ENCODE measurements around the gene ATP11A.
A peak's percentile ranks its signal among the peaks of the same experiment; 100 is the strongest.
"Not testable (repeated sequence)": the region's sequence is repeated elsewhere in the genome, so short reads cannot be mapped to it uniquely, and the experiment has no call there.

The ATP11A gene

GRCh38 chr13:112777637-112778406, 88.0 kb downstream of the ATP11A start:
- DNase-seq, result no peak

GRCh38 chr13:112779856-112780604, 90.2 kb downstream of the ATP11A start:
- peak; percentile 39 for DNase-seq

DNA sequence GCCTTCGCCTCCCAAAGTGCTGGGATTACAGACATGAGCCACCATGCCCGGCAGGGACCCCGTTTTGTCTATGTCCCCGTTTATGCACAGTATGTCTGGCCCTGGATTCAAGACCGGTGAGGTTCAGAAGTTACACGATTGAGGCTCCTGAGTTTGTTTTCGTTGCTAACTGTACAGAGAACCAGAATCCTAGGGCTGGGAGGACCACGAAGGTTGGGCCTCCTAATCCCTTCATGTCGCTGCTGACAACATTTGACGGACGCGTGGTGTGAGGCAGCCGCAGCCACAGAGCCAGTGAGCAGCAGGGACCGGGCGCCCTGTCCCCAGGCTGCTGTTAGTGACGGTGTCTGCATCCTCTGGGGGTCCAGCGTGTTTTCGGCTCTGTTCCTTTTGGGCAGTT, 91.4 kb downstream of the ATP11A start:
- no peak for DNase-seq

- DNase-seq, result no peak
Observed at GRCh38 chr13:112781881-112782361, 92.1 kb downstream of the ATP11A start.

DNA sequence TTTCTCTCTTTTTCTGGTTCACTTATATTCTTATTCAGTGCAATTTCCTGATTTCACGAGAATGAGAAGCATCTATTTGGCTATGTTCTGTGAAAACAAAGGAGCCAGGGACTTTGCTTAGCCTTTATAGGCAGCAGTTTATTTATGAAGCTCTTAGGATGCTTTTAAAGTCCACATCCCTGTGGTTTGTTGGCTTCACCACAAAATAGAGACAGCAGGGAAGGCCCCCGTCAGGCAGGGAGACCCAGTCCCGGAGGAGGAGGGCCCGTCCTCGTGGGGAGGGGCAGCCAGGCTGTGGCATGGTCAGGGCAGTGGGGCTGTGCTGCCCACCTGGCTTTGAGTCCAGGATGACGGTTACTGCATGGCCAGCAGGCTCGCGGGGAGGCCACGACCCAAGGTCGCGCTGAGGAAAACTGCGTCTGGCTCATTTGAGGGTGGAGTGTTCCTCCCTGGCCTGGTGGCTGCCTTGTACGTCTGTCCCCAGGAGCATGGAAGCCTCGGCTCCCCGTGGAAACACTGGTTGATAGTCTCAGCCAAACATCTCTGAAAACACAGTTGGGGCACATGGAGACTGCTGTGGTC, 92.7 kb downstream of the ATP11A start:
- no peak for DNase-seq

- DNase-seq, result peak; percentile 76
Observed at GRCh38 chr13:112783135-112783977, 93.5 kb downstream of the ATP11A start.

DNA sequence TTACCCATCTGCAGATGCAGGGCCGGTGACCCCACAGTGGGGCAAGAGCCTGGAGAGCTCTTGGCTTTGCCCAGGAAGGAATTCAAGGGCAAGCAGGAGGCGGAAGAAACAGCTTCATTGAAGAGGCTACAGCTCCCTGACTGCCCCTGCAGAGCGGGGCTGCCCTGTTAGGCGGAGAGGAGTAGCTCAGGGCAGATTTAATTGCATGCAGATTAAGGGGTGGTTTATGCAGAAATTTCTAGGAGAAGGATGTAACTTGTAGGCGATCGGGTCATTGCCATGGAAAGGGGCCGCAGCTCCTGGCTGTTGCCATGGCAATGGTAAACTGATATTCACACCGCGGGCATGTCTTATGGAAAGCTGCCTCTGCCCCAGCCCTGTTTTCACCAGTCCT, 94.1 kb downstream of the ATP11A start:
- no peak for DNase-seq

GRCh38 chr13:112784811-112785482, 95.1 kb downstream of the ATP11A start:
- DNase-seq, result no peak

DNA sequence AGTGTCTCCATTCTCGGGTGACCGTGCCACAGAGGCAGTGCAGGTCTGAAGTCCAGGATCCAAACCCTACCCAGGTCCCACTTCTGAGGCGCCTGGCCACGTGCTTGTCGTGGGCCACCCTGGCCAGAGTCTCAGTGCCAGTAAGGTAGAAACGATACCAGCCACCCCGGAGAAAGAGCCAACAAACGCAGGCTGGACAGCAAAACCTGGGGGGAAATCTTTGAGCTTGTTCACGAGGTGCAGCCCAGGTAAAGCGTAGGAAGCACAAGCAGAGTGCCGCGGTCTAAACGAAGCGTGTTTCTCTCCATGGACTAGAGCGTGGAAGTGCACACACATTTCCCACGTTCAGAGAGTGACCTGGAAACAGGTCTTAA, 95.6 kb downstream of the ATP11A start:
- DNase-seq, result no peak

DNA sequence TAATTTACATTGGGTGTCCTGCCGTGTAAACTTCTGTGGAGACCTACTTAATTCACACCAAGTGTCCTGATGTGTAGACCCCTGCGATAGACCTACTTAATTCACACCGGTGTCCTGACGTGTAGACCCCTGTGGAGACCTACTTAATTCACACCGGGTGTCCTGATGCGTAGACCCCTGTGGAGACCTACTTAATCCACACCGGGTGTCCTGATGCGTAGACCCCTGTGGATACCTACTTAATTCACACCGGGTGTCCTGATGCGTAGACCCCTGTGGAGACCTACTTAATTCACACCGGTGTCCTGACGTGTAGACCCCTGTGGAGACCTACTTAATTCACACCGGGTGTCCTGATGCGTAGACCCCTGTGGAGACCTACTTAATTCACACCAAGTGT, 97.0 kb downstream of the ATP11A start:
- DNase-seq, result not testable (repeated sequence)

GRCh38 chr13:112790735-112791641, 101.2 kb downstream of the ATP11A start:
- no peak for DNase-seq

- DNase-seq, result no peak
Observed at GRCh38 chr13:112791663-112792440, 102.0 kb downstream of the ATP11A start.

- no peak for DNase-seq
Observed at GRCh38 chr13:112792511-112792910, 102.7 kb downstream of the ATP11A start.

DNA sequence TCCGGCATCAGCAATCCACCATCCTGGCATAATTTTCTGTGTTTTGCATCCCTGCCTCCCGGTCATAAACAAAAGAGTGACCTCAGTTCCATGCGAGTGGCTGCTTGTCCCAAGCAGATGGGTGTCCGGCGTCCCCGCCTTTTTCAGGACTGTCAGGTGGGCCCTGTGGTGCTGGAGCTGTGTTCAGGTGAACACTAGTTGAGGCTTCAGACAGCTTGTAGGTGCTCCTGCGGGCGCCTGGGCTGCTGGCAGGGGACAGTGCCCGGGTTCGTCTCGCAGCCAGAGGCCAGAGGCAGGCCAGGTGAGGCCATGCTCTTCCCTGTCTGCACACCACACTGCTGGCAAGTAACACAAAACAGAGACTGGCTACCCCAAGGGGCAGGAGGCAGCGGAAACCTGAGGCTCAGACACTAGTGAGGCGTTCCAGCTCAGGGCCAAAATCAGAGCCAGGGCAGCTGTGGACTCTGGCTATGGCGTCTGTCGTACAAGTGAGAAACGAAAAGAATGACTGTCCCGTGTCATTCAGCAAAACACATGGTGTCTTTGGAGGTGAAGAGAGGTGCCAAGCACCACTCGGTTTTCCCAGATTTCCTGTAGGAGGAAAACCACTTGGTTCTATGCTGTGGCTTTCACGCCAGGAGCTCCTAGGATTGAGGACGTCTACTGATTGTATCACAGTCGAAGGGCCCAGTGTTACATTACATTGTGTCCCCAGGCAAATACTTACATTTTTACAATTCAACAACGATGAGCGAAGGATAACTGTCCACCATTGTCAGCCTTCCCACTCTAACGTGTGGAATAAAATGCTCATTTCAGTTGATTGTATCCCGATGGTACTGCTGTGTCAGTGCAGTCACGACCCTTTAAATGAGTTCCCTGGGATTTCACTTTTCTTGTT, 104.0 kb downstream of the ATP11A start:
- DNase-seq, result no peak

- no peak for DNase-seq
Observed at GRCh38 chr13:112795277-112795676, 105.4 kb downstream of the ATP11A start.

DNA sequence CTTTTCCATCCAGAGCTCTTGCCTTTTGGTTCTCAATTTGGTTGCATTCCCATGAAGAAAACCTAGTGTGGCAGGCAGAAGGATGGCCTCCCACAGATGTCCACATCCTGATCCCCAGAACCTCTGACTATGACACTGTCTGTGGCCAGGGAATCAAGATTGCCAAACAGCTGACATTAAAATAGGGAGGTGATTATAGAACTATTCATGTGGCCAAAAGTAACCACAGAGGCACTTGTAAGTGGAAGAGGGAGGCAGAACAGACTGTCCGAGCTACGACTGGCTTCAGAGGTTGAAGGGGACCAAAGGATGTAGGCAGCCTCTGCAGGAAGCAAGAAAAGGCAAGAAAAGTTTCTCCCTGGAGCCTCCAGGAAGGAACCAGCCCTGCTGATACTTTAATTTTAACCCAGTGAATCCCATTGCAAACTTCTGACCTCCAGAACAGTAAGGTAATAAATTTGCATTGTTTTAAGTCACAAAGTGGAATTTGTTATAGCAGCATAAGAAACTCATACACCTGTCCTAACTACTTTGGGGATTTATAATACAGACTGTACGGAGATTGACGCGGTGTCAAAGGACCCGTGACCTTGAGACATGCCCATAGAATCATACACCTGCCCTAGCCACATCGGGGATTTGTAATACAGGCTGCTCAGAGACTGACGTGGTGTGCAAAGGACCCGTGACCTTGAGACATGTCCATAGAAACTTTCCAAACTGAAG, 106.5 kb downstream of the ATP11A start:
- no peak for DNase-seq

- DNase-seq, result no peak
Observed at GRCh38 chr13:112799394-112799793, 109.6 kb downstream of the ATP11A start.

DNA sequence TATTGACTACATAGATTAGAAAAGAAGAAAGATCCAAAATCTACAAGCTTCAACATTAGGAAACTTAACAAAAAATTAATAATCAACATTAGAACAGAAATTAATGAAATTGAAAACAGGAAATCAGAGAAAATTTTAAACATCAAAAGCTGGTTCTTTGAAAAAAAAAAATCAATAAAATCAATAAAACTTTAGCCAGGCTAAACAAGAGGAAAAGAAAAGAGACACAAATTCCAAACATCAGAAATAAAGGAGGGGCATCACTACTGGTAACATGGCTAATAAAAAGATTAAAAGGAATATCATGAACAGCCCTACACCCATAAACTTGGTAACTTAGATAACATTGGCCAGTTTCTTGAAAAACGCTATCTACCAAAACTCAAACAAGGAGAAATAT, 110.2 kb downstream of the ATP11A start:
- no peak for DNase-seq

Measured in fibroblast of skin of abdomen (primary cell).